ENCODE measurements around the gene ZBED3. TPM values are rescaled to one million over a fixed set of nuclear protein-coding genes. Genes with fewer than 3 reads are reported as not detected.
A peak's percentile ranks its signal among the peaks of the same experiment; 100 is the strongest.

ZBED3 gene, protein sequence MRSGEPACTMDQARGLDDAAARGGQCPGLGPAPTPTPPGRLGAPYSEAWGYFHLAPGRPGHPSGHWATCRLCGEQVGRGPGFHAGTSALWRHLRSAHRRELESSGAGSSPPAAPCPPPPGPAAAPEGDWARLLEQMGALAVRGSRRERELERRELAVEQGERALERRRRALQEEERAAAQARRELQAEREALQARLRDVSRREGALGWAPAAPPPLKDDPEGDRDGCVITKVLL
- total RNA-seq = 1 to 10 TPM; 1.3 to 1.5 TPM
- polyA plus RNA-seq = 1.6 TPM

DNA sequence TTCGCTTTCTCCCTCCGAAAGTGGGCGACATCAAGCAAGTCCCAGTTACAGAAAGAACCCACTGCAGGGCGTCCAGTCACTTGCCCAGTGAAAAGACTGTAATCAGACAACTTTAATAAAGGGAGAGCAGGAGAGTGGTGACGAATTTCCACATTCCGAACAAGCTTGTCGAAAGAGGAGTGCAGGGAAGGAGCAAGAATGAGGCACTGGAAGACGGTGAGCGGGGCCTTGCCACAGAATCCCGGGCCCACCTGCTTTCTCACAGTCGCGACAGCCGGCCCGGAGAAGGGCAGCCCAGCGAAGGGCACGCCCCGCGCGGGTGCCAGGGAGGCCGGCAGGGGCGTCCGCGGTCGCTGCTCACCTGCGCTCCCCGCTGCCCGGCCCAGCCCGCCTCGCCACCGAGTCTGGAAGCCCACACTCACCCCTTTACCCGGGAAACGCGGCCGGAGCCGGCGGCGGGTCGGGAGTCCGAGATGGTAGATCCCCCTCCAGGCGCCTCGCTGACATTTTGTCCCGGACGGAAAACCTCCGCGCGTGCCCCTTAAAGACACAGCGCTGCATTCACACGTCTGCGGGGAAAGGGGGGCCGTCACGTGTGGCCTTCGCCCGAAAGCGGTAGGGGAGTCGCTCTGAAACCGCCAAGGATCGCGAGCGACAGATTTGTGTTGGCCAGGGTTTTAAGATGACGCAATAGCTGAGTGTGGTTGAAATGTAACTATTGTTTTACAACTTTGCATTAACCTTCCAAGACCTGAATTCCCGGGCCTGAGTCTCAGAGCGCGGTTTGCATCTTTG lies at the start of gene ZBED3:
Gene ZBED3 (minus strand): TSS at position 597 of the 795 bp plus-strand sequence. CDS start 9,407 bp downstream, outside the sequence.
- peak within 1 kb of the TSS; percentile 29 to 93 (median 74) for H3K27ac Mint-ChIP-seq
- H3K27me3 Mint-ChIP-seq = peaks cover 8% of the 10 kb centered on the region in 2 donors
- DNase-seq = peak; percentile 39 to 80 (median 62)
- no peaks in the 10 kb centered on the region for H3K27me3 ChIP-seq (ENCODE audit: insufficient read depth, low read length, poor library complexity, severe bottlenecking)
- no peaks in the 10 kb centered on the region for H3K9me3 ChIP-seq (ENCODE audit: low read length)
- no peak within 1 kb of the TSS for H3K27ac ChIP-seq (ENCODE audit: low read depth, low read length)
- peaks cover 11 to 18% (median 15%) of the 10 kb centered on the region in 3 donors for H3K4me1 Mint-ChIP-seq
- peaks cover 0 to 3% (median 1%) of the 10 kb centered on the region in 3 donors for H3K36me3 Mint-ChIP-seq
- H3K4me1 ChIP-seq (ENCODE audit: insufficient read depth, low read length) = peaks cover 7% of the 10 kb centered on the region
- ChIA-PET CTCF (interaction anchor here (1.4 to 1.7 kb wide), 3 partner anchors 10 to 312 kb away, joined by 3 to 10 read pairs (median 6); partner anchors contain the start of gene AGGF1), POLR2A (interaction anchor here (0.6 to 1.2 kb wide), 3 partner anchors 52 to 57 kb away, joined by 3 to 5 read pairs (median 4); partner anchors contain the start of gene AGGF1)
- peak within 1 kb of the TSS; percentile 82 to 95 (median 93) for H3K4me3 Mint-ChIP-seq
- H3K36me3 ChIP-seq (ENCODE audit: insufficient read depth, low read length) = no peaks in the 10 kb centered on the region
- no peaks in the 10 kb centered on the region for H3K9me3 Mint-ChIP-seq
- H3K4me3 ChIP-seq (ENCODE audit: low read length) = peak within 1 kb of the TSS; percentile 46

GRCh38 chr5:77133061-77133758 lies 46.1 kb upstream of the ZBED3 start:
- Histone ChIP-seq H3K9me3 (ENCODE audit: low read length) (no peaks in the 10 kb centered on the region), H3K27ac (ENCODE audit: low read depth, low read length) (no peak overlapping the region), H3K4me3 (ENCODE audit: low read length) (no peak overlapping the region), H3K4me1 (ENCODE audit: insufficient read depth, low read length) (no peaks in the 10 kb centered on the region), H3K36me3 (ENCODE audit: insufficient read depth, low read length) (no peaks in the 10 kb centered on the region), H3K27me3 (ENCODE audit: insufficient read depth, low read length, poor library complexity, severe bottlenecking) (no peaks in the 10 kb centered on the region)
- Mint-ChIP-seq H3K27me3 (peaks cover under 1 to 19% of the 10 kb centered on the region in 2 donors), H3K4me3 (no peak overlapping the region), H3K36me3 (no peaks in the 10 kb centered on the region), H3K27ac (no peak overlapping the region), H3K9me3 (no peaks in the 10 kb centered on the region), H3K4me1 (no peaks in the 10 kb centered on the region)
- ChIA-PET POLR2A (no interaction called here), CTCF (interaction anchor here (1.5 to 1.7 kb wide), 2 partner anchors 10 to 11 kb away, joined by 3 to 7 read pairs; no protein-coding TSS in a partner anchor)
- no peak for DNase-seq

GRCh38 chr5:77131361-77131760 lies 44.3 kb upstream of the ZBED3 start:
- Mint-ChIP-seq H3K4me1 (no peaks in the 10 kb centered on the region), H3K4me3 (no peak overlapping the region), H3K27ac (no peak overlapping the region), H3K27me3 (peaks cover 4 to 19% of the 10 kb centered on the region in 2 donors), H3K9me3 (no peaks in the 10 kb centered on the region), H3K36me3 (no peaks in the 10 kb centered on the region)
- Histone ChIP-seq H3K27ac (ENCODE audit: low read depth, low read length) (no peak overlapping the region), H3K4me3 (ENCODE audit: low read length) (no peak overlapping the region), H3K27me3 (ENCODE audit: insufficient read depth, low read length, poor library complexity, severe bottlenecking) (no peaks in the 10 kb centered on the region), H3K36me3 (ENCODE audit: insufficient read depth, low read length) (no peaks in the 10 kb centered on the region), H3K4me1 (ENCODE audit: insufficient read depth, low read length) (no peaks in the 10 kb centered on the region), H3K9me3 (ENCODE audit: low read length) (no peaks in the 10 kb centered on the region)
- no peak for DNase-seq
- POLR2A ChIA-PET = no interaction called here
- CTCF ChIA-PET = no interaction called here

DNA sequence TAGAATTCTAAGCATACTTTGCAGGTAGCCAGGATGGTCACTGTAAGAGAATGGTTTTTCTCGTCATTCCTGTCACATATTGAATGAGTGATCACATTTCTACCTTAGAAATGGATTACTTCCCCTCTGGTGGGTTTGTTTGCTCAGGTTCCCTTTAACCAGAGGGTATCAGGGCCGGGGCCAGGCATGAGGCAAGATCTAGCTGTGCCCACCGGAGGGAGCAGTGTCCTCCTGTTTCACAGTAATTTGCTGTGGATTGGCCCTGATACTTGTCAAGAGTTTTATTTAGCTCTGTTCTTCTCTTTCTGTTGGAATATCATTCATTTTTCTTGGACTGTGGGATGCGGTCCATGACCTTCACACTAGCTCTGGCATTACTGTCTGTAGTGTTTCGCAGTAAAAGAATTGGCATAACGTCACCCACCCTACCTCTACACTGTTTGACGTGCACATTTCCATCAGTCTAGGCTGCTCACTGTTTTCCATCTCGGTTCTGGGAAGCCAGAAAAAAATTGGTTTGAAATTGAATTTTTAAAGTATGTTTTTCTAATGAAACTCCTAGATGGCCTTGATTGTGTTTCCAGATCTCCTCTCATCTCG lies 42.4 kb upstream of the ZBED3 start:
- Histone ChIP-seq H3K4me1 (ENCODE audit: insufficient read depth, low read length) (no peaks in the 10 kb centered on the region), H3K27me3 (ENCODE audit: insufficient read depth, low read length, poor library complexity, severe bottlenecking) (no peaks in the 10 kb centered on the region), H3K4me3 (ENCODE audit: low read length) (no peak overlapping the region), H3K36me3 (ENCODE audit: insufficient read depth, low read length) (no peaks in the 10 kb centered on the region), H3K27ac (ENCODE audit: low read depth, low read length) (no peak overlapping the region), H3K9me3 (ENCODE audit: low read length) (no peaks in the 10 kb centered on the region)
- no peak overlapping the region for H3K4me3 Mint-ChIP-seq
- H3K4me1 Mint-ChIP-seq = no peaks in the 10 kb centered on the region
- peaks cover 4 to 13% of the 10 kb centered on the region in 2 donors for H3K27me3 Mint-ChIP-seq
- no peaks in the 10 kb centered on the region for H3K36me3 Mint-ChIP-seq
- DNase-seq = no peak
- ChIA-PET POLR2A (no interaction called here), CTCF (no interaction called here)
- H3K27ac Mint-ChIP-seq = no peak overlapping the region
- H3K9me3 Mint-ChIP-seq = no peaks in the 10 kb centered on the region

- peaks cover 4 to 13% of the 10 kb centered on the region in 2 donors for H3K27me3 Mint-ChIP-seq
Measured at GRCh38 chr5:77128411-77129061, 41.5 kb upstream of the ZBED3 start.

GRCh38 chr5:77123057-77123456 lies 36.0 kb upstream of the ZBED3 start:
- no peaks in the 10 kb centered on the region for H3K4me1 Mint-ChIP-seq
- no peaks in the 10 kb centered on the region for H3K9me3 Mint-ChIP-seq
- H3K4me1 ChIP-seq (ENCODE audit: insufficient read depth, low read length) = no peaks in the 10 kb centered on the region
- H3K27me3 ChIP-seq (ENCODE audit: insufficient read depth, low read length, poor library complexity, severe bottlenecking) = no peaks in the 10 kb centered on the region
- H3K9me3 ChIP-seq (ENCODE audit: low read length) = no peaks in the 10 kb centered on the region
- peaks cover 5 to 6% of the 10 kb centered on the region in 2 donors for H3K27me3 Mint-ChIP-seq
- no peak overlapping the region for H3K27ac ChIP-seq (ENCODE audit: low read depth, low read length)
- H3K4me3 Mint-ChIP-seq = no peak overlapping the region
- peaks cover 0 to 5% (median 2%) of the 10 kb centered on the region in 3 donors for H3K36me3 Mint-ChIP-seq
- no peak overlapping the region for H3K27ac Mint-ChIP-seq
- ChIA-PET CTCF (interaction anchor here (1.8 kb wide), 1 partner anchor 11 kb away, joined by 7 read pairs; no protein-coding TSS in a partner anchor), POLR2A (no interaction called here)
- H3K36me3 ChIP-seq (ENCODE audit: insufficient read depth, low read length) = no peaks in the 10 kb centered on the region
- no peak for DNase-seq
- H3K4me3 ChIP-seq (ENCODE audit: low read length) = no peak overlapping the region

More at GRCh38 chr5:77128411-77129061, 41.5 kb upstream of the ZBED3 start:
- H3K36me3 ChIP-seq (ENCODE audit: insufficient read depth, low read length) = no peaks in the 10 kb centered on the region
- ChIA-PET CTCF (no interaction called here), POLR2A (no interaction called here)
- no peaks in the 10 kb centered on the region for H3K9me3 ChIP-seq (ENCODE audit: low read length)
- H3K36me3 Mint-ChIP-seq = peaks cover 0 to 2% (median 0%) of the 10 kb centered on the region in 3 donors
- no peak overlapping the region for H3K27ac ChIP-seq (ENCODE audit: low read depth, low read length)
- H3K27me3 ChIP-seq (ENCODE audit: insufficient read depth, low read length, poor library complexity, severe bottlenecking) = no peaks in the 10 kb centered on the region
- no peak overlapping the region for H3K27ac Mint-ChIP-seq
- no peaks in the 10 kb centered on the region for H3K4me1 ChIP-seq (ENCODE audit: insufficient read depth, low read length)
- no peak for DNase-seq
- no peaks in the 10 kb centered on the region for H3K9me3 Mint-ChIP-seq
- H3K4me1 Mint-ChIP-seq = no peaks in the 10 kb centered on the region
- H3K4me3 ChIP-seq (ENCODE audit: low read length) = no peak overlapping the region
- H3K4me3 Mint-ChIP-seq = no peak overlapping the region

GRCh38 chr5:77120706-77121105 lies 33.6 kb upstream of the ZBED3 start:
- Histone ChIP-seq H3K4me1 (ENCODE audit: insufficient read depth, low read length) (no peaks in the 10 kb centered on the region), H3K36me3 (ENCODE audit: insufficient read depth, low read length) (no peaks in the 10 kb centered on the region), H3K27ac (ENCODE audit: low read depth, low read length) (no peak overlapping the region), H3K9me3 (ENCODE audit: low read length) (no peaks in the 10 kb centered on the region), H3K4me3 (ENCODE audit: low read length) (no peak overlapping the region), H3K27me3 (ENCODE audit: insufficient read depth, low read length, poor library complexity, severe bottlenecking) (no peaks in the 10 kb centered on the region)
- Mint-ChIP-seq H3K9me3 (no peaks in the 10 kb centered on the region), H3K36me3 (peaks cover 0 to 10% (median 2%) of the 10 kb centered on the region in 3 donors), H3K4me3 (no peak overlapping the region), H3K27me3 (peaks cover 9 to 10% of the 10 kb centered on the region in 2 donors), H3K4me1 (no peaks in the 10 kb centered on the region), H3K27ac (no peak overlapping the region)
- ChIA-PET CTCF (no interaction called here), POLR2A (no interaction called here)
- no peak for DNase-seq

All from CD8-positive, alpha-beta memory T cell (primary cell).